Stimulated activated CD8-positive, alpha-beta memory T cell treated with anti-CD3 and anti-CD28 coated beads, Interleukin-4, amount 100 ng/mL, for 1 hour (primary cell): ENCODE data around the gene VPS37C.

Experiments used
- DNase-seq, 2 donors: peaks; one replicate each; pipeline ENCODE4 v3.0.0-alpha.2; 2020; ENCODE audit warnings: low read depth in 2 of 2, low spot score in 1 of 2

VPS37C gene

GRCh38 chr11:61119055-61119454, 42.2 kb downstream of the VPS37C start:
- no peak for DNase-seq

DNA sequence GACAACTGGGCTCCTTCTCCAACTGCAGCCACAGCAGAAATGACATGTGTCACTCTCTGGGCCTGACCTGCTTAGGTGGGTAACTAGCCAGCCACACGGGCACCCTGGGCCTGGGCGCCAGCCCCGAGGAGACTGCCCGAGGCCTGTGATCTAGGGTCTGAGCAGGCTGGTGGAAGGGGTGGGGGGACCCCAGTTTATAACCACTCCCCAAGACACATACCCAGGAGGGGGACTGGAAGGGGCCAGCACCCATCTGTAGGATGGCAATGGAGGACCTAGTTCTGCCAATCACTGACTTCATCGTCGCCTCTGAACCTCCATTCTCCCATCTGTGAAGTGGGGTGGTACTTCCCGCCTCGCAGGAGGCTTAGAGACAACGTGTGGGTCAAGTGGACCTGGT, 42.8 kb downstream of the VPS37C start:
- no peak for DNase-seq

GRCh38 chr11:61118004-61118403, 43.2 kb downstream of the VPS37C start:
- no peak for DNase-seq

DNA sequence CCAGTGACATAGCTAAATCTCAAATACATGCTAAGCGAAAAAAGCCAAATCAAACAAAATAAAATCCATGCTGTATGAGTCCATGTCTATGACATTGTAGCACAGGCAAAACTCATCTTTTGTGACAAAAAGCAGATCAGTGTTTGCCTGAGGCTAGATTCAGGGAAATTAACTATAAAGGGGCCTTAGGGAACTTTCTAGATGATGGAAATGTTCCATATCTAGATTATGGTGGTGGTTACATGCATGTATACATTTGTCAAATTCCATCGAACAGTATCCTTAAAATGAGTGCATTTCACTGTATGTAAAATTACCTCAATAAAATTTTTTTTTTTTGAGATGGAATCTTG, 44.1 kb downstream of the VPS37C start:
- no peak for DNase-seq

- DNase-seq = no peak
Observed at GRCh38 chr11:61116426-61117167, 44.6 kb downstream of the VPS37C start.

DNA sequence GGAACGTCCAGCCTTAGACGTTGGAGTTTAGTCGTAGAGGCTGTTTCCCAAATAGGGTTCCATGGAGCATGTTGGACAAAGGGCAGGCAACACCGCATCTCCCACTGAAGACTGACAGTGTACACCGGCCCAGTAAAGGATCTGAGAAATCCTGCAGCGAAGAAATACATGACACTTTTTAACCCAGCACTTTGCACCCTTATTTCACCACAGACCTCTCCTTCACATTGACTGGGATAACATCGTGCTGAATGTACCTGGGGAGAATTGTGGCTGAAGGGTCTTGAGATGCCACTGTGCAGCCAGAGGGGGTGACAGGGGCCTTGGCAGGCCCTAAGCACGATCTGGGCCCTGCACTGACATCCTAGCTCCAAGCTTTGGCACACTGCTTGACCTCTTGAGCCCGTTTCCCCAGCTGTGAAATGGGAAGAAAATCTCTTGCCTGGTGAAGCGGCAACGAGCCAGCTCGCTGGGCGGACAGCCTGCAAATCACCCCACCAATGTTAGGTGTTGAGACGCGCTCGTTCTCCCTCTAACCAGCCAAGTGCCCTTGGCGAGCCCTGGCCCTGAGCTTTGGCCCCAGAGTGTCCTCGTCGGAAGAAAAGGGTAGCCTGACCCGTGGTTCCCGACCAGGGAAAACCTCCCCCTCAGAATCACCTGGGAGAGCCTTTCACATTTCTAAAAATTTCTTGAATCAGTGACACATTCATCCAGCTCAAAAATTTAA, 45.6 kb downstream of the VPS37C start:
- DNase-seq = no peak

- no peak for DNase-seq
Observed at GRCh38 chr11:61114913-61115312, 46.3 kb downstream of the VPS37C start.

GRCh38 chr11:61113201-61113600, 48.0 kb downstream of the VPS37C start:
- DNase-seq = no peak

- no peak for DNase-seq
Observed at GRCh38 chr11:61112575-61112974, 48.7 kb downstream of the VPS37C start.

DNA sequence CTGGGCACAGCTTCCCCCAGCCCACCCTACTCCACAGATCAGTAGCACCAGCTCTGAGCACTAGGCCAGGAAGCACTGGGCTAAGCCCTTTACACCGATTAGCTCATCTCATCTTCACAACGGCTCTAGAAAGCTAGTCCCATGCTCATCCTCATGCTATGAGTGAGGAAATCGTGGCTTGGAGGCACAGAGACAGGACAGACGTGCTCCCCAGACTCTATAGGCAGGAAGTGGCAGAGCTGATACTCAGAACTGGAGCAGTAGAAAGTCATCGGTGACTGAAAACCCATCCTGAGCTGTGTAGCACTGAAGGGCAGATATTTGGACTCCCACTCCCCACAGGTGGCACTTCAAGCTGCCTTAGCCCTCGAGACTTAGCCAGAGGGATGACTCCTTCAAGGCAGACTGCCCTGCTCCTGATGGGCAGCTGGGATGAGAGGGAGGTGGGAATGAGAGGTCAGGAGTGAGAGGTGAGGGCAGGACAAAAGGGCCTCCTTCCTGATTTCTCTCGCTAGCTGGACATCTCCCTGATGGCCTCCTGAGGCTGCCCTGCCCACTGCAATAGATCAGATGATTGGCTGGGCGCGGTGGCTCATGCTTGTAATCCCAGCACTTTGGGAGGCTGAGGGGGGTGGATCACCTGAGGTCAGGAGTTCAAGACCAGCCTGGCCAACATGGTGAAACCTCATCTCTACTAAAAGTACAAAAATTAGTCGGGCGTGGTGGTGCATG, 49.3 kb downstream of the VPS37C start:
- DNase-seq = no peak

DNA sequence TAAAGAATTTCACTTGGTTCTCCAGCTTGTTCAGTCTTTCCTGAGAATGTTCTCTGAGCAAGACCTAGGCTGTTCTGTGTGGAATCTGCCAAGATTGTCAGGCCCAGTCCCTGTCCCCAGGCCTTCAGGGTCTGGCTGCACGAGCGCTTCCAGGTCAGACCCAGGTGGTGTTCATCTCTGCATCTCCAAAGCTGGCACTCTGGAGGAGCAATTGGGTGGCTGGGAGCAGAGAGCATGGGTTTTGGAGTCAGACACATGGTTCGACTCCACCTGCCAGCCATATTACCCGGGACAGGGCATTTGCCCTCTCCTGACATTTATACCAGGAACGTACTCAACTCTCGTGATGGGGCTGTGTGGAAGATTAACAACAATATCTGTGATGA, 50.2 kb downstream of the VPS37C start:
- no peak for DNase-seq

- no peak for DNase-seq
Observed at GRCh38 chr11:61110255-61111049, 50.8 kb downstream of the VPS37C start.

DNA sequence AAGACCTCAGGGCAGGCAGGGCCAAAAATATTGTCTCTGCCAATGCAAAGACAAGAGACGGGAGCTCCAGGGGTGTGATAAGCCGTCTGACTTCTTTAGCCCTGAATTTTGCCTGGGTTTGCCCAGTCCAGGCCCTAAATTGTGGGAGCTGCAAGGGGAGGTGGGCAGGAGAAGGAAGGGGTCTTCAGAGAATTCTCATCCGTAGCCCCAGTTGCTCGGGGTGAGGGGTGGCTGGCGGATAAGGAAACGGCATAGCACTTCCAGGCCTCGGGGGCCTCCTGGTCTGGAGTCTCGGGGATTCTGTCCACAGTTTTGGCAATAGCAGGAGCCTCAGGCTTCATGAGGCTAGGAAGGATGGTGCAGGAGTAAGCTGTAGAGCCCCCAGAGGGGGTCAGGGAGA, 51.6 kb downstream of the VPS37C start:
- DNase-seq = no peak

DNA sequence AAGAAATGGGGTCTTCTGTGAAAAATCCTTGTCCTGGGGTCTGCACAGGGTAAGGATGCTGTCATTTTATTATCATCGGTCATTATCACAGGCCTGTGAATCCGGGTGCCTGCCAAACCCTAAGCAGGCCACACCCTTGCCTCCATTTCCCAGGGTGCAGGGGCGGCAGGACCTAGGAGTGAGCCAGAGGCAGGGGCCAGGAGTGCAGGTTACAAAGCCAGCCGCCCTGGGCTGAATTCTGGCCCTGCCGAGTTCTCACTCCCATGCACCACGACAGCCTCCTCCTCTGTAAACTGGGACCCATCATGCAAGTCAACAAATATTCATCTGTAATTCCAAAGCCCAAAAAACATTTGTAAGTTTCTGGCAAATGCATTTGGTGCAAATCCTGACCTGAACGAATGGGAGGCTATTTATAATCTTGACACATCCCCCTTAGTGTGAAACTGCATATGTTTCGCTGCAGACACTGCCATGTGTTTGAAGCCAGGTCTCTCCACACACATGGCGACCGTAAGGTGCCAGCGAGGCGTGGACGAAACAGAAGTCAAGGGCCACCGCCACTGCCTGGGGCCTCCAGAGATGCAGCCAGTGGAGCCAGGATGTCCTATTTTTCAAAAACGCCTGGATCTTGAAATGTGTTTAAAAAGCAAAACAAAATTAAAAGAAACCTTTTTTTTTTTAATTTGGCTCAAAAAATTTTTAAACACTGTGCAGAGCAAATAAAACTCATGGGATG, 52.2 kb downstream of the VPS37C start:
- no peak for DNase-seq

DNA sequence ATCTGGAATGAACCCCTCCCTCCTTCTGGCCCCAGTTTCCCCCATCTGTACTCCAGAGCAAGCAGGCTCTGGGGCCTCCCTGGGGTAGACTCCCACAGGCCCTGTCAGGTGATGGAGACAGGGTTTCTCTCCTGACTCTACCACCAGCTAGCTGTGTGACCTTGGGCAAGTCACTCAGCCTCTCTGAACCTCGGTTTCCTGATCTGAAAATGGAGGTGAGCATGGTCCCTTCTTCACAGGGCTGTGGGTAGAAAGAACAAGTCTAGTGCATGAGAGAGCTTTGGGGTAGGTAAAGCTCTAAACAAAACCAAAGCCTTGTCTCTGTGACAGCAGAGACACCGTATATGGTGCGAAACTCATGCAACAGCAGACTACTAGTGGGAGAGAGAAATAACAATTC, 53.3 kb downstream of the VPS37C start:
- no peak for DNase-seq

- DNase-seq = no peak
Observed at GRCh38 chr11:61106894-61107470, 54.2 kb downstream of the VPS37C start.

DNA sequence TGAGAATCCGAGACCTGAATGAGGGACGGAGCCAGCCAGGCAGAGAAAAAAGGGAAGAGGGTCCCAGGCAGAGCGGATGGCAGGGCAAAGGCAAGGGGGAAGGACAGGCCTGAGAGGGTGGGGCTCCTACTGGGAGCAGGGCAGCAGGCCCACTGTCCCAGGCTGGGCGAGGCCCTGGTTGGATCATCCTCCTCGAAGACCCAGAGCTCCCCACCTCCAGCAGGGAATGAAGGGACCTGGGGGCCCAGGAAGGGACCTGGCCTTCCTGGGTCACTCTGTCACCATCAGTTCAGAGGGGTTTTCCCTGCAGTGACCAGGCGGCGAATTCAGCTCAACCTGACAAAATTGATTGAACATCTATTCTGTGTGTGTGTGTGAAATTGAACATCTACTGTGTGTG, 54.9 kb downstream of the VPS37C start:
- DNase-seq = no peak

DNA sequence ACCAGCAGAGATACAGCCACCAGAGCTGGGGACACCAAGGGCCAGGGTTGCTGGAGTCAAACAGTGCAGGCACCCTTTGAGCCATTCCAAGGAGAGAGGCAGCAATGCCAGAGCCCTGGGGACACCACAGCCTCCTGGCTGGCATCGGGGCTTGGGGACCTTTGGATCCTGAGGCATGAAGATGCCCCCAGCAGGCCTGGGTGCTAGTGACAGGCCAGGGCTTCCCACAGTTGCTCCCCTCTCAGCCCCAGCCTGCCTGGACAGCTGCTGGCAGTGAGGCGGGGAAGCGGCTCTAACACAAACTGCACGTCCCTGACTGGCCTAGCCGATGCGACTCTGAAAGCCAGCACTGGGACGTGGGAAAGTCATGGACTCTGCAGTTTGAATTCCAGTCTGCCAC, 56.3 kb downstream of the VPS37C start:
- DNase-seq = no peak

DNA sequence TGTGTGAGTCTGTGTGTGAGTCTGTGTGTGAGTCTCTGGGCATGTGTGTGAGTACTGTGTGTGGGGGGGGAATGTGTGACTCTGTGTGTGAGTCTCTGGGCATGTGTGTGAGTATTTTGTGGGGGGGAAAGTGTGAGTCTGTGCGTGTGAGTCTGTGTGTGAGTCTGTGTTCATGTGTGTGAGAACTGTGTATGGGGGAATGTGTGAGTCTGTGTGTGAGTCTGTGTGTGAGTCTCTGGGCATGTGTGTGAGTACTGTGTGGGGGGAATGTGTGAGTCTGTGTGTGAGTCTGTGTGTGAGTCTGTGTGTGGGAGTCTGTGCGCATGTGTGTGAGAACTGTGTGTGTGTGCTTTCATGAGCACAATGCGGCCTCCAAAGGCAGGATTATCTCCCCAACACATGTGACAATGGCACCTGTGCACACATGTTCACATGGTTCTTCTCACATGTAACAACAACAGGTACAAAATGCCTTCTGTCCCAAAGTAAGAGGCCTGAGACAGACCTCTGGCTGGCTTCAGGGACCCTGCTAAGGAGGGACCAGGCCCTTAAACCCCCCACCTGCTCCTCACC, 57.3 kb downstream of the VPS37C start:
- DNase-seq = no peak
